DOHH2 (cell line): ENCODE data around the gene FCHSD2.
"Not testable (repeated sequence)": the region's sequence is repeated elsewhere in the genome, so short reads cannot be mapped to it uniquely, and the experiment has no call there.

Source experiments
- CTCF ChIP-seq: fragments of 200-600 bp; sonication (generic); IDR thresholded peaks from one replicate; pipeline ENCODE4 v1.5.1; 2014; ENCODE audit warnings: antibody characterized with exemption, mild to moderate bottlenecking, low read depth, low read length; ENCODE audit not compliant: poor library complexity, severe bottlenecking
- EZH2phosphoT487 ChIP-seq: fragments of 200-600 bp; sonication (generic); IDR thresholded peaks from 2 replicates; pipeline ENCODE4 v1.6.1; 2017; ENCODE audit warnings: borderline replicate concordance, mild to moderate bottlenecking, antibody characterized with exemption, low read length, moderate library complexity, mixed read lengths

- TF ChIP-seq CTCF, EZH2phosphoT487: not testable (repeated sequence)
Observed at GRCh38 chr11:72858267-72858666, 283.9 kb downstream of the FCHSD2 start.
